IMR-90 (cell line): ENCODE data around the gene TIMM44. TPM values are rescaled to one million over a fixed set of nuclear protein-coding genes. Genes with fewer than 3 reads are reported as not detected.
A peak's percentile ranks its signal among the peaks of the same experiment; 100 is the strongest.
"Not testable (repeated sequence)": the region's sequence is repeated elsewhere in the genome, so short reads cannot be mapped to it uniquely, and the experiment has no call there.

Experiments
- ATAC-seq: fragments of 200-7000 bp; cut with Tn5 transposase; 2 replicates; pipeline ENCODE4 v1.9.1; 2020; ENCODE audit warnings: low read depth, mild to moderate bottlenecking, moderate library complexity
- BruUV-seq: library from RNA; stranded (reverse); fragments of 400-500 nt; replicated peaks from 2 replicates; lab custom pipeline; 2021; lab: Mats Ljungman, UMichigan
- CTCF ChIA-PET: fragments of 300-600 bp; formaldehyde crosslinking; extraction: SDS; loops from one replicate; lab custom pipeline; 2021; ENCODE audit warnings: antibody characterized with exemption; lab: Yijun Ruan, JAX
- POLR2A ChIA-PET: fragments of 300-600 bp; sonication (Branson Sonifier 250); formaldehyde crosslinking; loops from one replicate; lab custom pipeline; 2022; ENCODE audit warnings: antibody characterized with exemption; ENCODE audit not compliant: unreplicated experiment; lab: Charles Lee
- DNase-seq: peaks from one replicate; pipeline ENCODE4 v3.0.0; 2013
- H2AFZ ChIP-seq: replicated peaks from 2 replicates; pipeline ENCODE3; 2013; ENCODE audit warnings: low read length, mild to moderate bottlenecking; ENCODE audit not compliant: poor library complexity
- H2AK5ac ChIP-seq: 2 replicates; pipeline ENCODE4 v1.6.1; 2013; ENCODE audit warnings: low read depth, low read length, inconsistent platforms
- H2AK9ac ChIP-seq: replicated peaks from 2 replicates; pipeline ENCODE3; 2013; ENCODE audit warnings: mild to moderate bottlenecking, low read depth, low read length, moderate library complexity; ENCODE audit not compliant: poor library complexity
- H2BK120ac ChIP-seq: 2 replicates; pipeline ENCODE4 v1.6.1; 2013; ENCODE audit warnings: low read depth, low read length, inconsistent platforms
- H2BK15ac ChIP-seq: 3 replicates; pipeline ENCODE4 v1.6.1; 2013; ENCODE audit warnings: low read depth, low read length, inconsistent platforms
- H2BK20ac ChIP-seq: 2 replicates; pipeline ENCODE4 v1.6.1; 2013; ENCODE audit warnings: low read depth, mild to moderate bottlenecking, inconsistent platforms, low read length, moderate library complexity
- H2BK5ac ChIP-seq: 2 replicates; pipeline ENCODE4 v1.6.1; 2013; ENCODE audit warnings: mild to moderate bottlenecking, low read depth, low read length, inconsistent platforms; ENCODE audit not compliant: poor library complexity, severe bottlenecking
- H3K14ac ChIP-seq: replicated peaks from 2 replicates; pipeline ENCODE4 v1.6.1; 2013; ENCODE audit warnings: low read depth, low read length, inconsistent platforms
- H3K18ac ChIP-seq: 2 replicates; pipeline ENCODE4 v1.6.1; 2013; ENCODE audit warnings: low read depth, low read length, control low read depth
- H3K23ac ChIP-seq: 2 replicates; pipeline ENCODE4 v1.6.1; 2013; ENCODE audit warnings: low read depth, low read length, inconsistent platforms
- H3K27ac ChIP-seq: 2 replicates; pipeline ENCODE4 v1.5.1; 2013; ENCODE audit warnings: mild to moderate bottlenecking, control low read depth, low read length; ENCODE audit not compliant: insufficient read depth
- H3K27me3 ChIP-seq: 2 replicates; pipeline ENCODE4 v1.6.1; 2013; ENCODE audit warnings: low read length; ENCODE audit not compliant: control insufficient read depth, insufficient read depth
- H3K36me3 ChIP-seq: 2 replicates; pipeline ENCODE4 v1.6.1; 2013; ENCODE audit warnings: low read length, mixed read lengths; ENCODE audit not compliant: control insufficient read depth, insufficient read depth
- H3K4ac ChIP-seq: 2 replicates; pipeline ENCODE4 v1.6.1; 2013; ENCODE audit warnings: low read depth, low read length, inconsistent platforms
- H3K4me1 ChIP-seq: 2 replicates; pipeline ENCODE4 v1.6.1; 2013; ENCODE audit warnings: low read length, mixed read lengths; ENCODE audit not compliant: control insufficient read depth, insufficient read depth
- H3K4me2 ChIP-seq: 2 replicates; pipeline ENCODE4 v1.6.1; 2013; ENCODE audit warnings: low read depth, mild to moderate bottlenecking, control low read depth, low read length, moderate library complexity
- H3K4me3 ChIP-seq: 2 replicates; pipeline ENCODE4 v1.5.1; 2013; ENCODE audit warnings: low read depth, mild to moderate bottlenecking, control low read depth, low read length, moderate library complexity; ENCODE audit not compliant: insufficient read depth
- H3K56ac ChIP-seq: 2 replicates; pipeline ENCODE4 v1.6.1; 2013; ENCODE audit warnings: low read length, inconsistent platforms; ENCODE audit not compliant: insufficient read depth; ENCODE audit errors: extremely low read depth
- H3K79me1 ChIP-seq, 2 experiments: 2 replicates each; pipeline ENCODE4 v1.6.1; 2013; ENCODE audit warnings: low read length in 2 of 2, inconsistent platforms in 1 of 2, low read depth in 1 of 2
- H3K9ac ChIP-seq: 2 replicates; pipeline ENCODE4 v1.6.1; 2013; ENCODE audit warnings: low read depth, low read length, control low read depth
- H3K9me1 ChIP-seq: 2 replicates; pipeline ENCODE4 v1.6.1; 2013; ENCODE audit warnings: low read length, inconsistent platforms; ENCODE audit not compliant: insufficient read depth
- H3K9me3 ChIP-seq: 2 replicates; pipeline ENCODE4 v1.6.1; 2013; ENCODE audit warnings: low read length; ENCODE audit not compliant: control insufficient read depth, insufficient read depth
- H4K20me1 ChIP-seq: 2 replicates; pipeline ENCODE4 v1.6.1; 2013; ENCODE audit warnings: low read length, inconsistent platforms; ENCODE audit not compliant: insufficient read depth
- H4K5ac ChIP-seq: 2 replicates; pipeline ENCODE4 v1.6.1; 2013; ENCODE audit warnings: mild to moderate bottlenecking, low read depth, low read length, control low read depth
- H4K8ac ChIP-seq, 2 experiments: 2 replicates each; pipeline ENCODE4 v1.6.1; 2013; ENCODE audit warnings: low read depth in 2 of 2, low read length in 2 of 2, control low read depth in 1 of 2, inconsistent platforms in 1 of 2
- H4K91ac ChIP-seq: 2 replicates; pipeline ENCODE4 v1.6.1; 2013; ENCODE audit warnings: low read depth, low read length, inconsistent platforms; ENCODE audit not compliant: insufficient read depth
- FOS ChIP-seq: fragments of 150-350 bp; IDR thresholded peaks from 2 replicates; pipeline ENCODE4 v1.6.1; 2016; ENCODE audit warnings: low read depth, low read length
- WGBS, 2 experiments: methylation state at CpG; one replicate each; pipeline versions ENCODE4 v1.1.5 to v1.1.7; 2013; ENCODE audit warnings: missing lambda C conversion rate in 2 of 2; ENCODE audit not compliant: insufficient read length in 1 of 2; ENCODE audit errors: extremely low coverage in 2 of 2; 5-methylcytosine and 5-hydroxymethylcytosine counted together
- dilution Hi-C: fragments of 300-500 bp; cut with HindIII; formaldehyde crosslinking; loops from one replicate; pipeline ENCODE4 v1.14.3; 2018; ENCODE audit warnings: low sequenced_read_pairs; ENCODE audit not compliant: unreplicated experiment
- in situ Hi-C: fragments of 300-500 bp; cut with MboI; formaldehyde crosslinking; loops from 3 replicates; pipeline ENCODE4 v1.14.3; 2019; ENCODE audit warnings: low sequenced_read_pairs, inconsistent platforms, mixed read lengths
- intact Hi-C: fragments of 100-400 bp; cut with micrococcal nuclease; formaldehyde crosslinking; loops from 2 replicates; pipeline ENCODE4 v1.10.0; 2022
- polyA plus RNA-seq, 3 experiments: library from polyadenylated mRNA; depleted of rRNA; stranded (reverse); fragments of >200 nt; gene quantifications; 2 replicates each; pipeline ENCODE4 v1.2.3, GENCODE V29; 2012; ENCODE audit warnings: low replicate concordance in 1 of 3
- total RNA-seq: library from RNA; depleted of rRNA; stranded (reverse); fragments of >200 nt; gene quantifications from 2 replicates; pipeline ENCODE4 v1.2.3, GENCODE V29; 2012

TIMM44 gene
- total and polyA plus RNA-seq, 2 of the 4 experiments (the other 2 are of a cell fraction) = 37.6 to 52.3 TPM

DNA sequence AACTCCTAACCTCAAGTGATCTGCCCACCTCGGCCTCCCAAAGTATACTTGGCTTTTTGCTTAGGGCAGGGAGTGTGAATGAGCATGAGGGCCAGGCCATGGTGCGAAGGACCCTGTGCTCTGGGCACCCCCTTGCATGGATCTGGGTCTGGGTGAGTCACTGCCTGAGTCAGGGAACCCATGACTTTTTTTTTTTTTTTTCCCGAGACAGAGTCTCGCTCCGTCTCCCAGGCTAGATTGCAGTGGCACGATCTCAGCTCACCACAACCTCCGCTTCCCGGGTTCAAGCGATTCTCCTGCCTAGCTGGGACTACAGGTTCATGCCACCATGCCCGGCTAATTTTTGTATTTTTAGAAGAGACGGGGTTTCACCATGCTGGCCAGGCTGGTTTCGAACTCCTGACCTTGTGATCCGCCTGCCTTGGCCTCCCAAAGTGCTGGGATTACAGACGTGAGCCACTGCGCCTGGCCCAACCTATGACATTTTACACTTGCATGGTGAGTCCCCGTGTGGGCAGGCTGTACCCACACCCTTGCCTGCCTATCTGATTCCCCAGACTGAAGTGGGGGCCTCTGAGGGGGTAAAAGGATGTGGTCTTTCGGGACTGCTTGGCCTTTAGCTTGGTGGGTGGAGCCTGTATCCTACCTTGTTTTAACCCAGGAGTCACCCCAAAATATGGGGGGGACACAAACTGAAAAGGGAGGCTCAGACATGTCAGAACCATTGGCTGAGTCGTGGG lies 49.9 kb downstream of the TIMM44 start:
- BruUV-seq, H3K27me3 ChIP-seq, in situ Hi-C loops, POLR2A ChIA-PET, H3K36me3 ChIP-seq, H4K8ac ChIP-seq, H3K18ac ChIP-seq, intact Hi-C loops, H2BK5ac ChIP-seq, H3K4me1 ChIP-seq, H2BK120ac ChIP-seq, H2BK15ac ChIP-seq, H3K14ac ChIP-seq, H3K27ac ChIP-seq, dilution Hi-C loops, H3K4me2 ChIP-seq, H3K9ac ChIP-seq, H2BK20ac ChIP-seq, H4K91ac ChIP-seq, H3K4me3 ChIP-seq, H3K56ac ChIP-seq, H3K23ac ChIP-seq, H4K20me1 ChIP-seq, H3K9me3 ChIP-seq, H4K5ac ChIP-seq, H3K9me1 ChIP-seq, ATAC-seq: not testable (repeated sequence)
- Histone ChIP-seq H3K79me1 (peaks cover 6 to 37% of the 10 kb centered on the region in 2 experiments), H3K4ac (peak overlapping the region; percentile 31), H2AK5ac (peak overlapping the region; percentile 2; the same call in 1 of the 2 replicates), H2AFZ (peak overlapping the region; percentile 32), H2AK9ac (peak overlapping the region; percentile 72)
- CTCF ChIA-PET = interaction anchor here (1.1 to 1.6 kb wide), 2 partner anchors 10 to 27 kb away, joined by 3 to 7 read pairs; partner anchors contain the start of gene MAP2K7
- WGBS, 2 experiments = 79% methylated on average over 12 of the region's 18 CpGs; no CpG with 5 or more reads in 1 of the 2 experiments
- TF ChIP-seq FOS = peak; percentile 61
- peak; percentile 62 for DNase-seq
